RWPE1 (cell line): Measurements from ENCODE around the gene ANO4.

Experiments
- CTCF ChIA-PET: fragments of 350-600 bp; sonication (Branson Sonifier 250); formaldehyde crosslinking; extraction: SDS; loops from one replicate; lab custom pipeline; 2021; lab: Yijun Ruan, JAX
- POLR2A ChIA-PET: fragments of 400-600 bp; formaldehyde crosslinking; extraction: SDS; loops from one replicate; lab custom pipeline; 2020; ENCODE audit warnings: antibody characterized with exemption; ENCODE audit not compliant: low non-redundant PET; lab: Yijun Ruan, JAX
- DNase-seq: peaks from one replicate; pipeline ENCODE4 v3.0.0; 2012; ENCODE audit warnings: low spot score
- H3K27ac ChIP-seq: fragments of 450-650 bp; 2 replicates; pipeline ENCODE4 v1.5.1; 2017
- CTCF ChIP-seq: fragments of 450-650 bp; conservative IDR thresholded peaks from 2 replicates; pipeline ENCODE4 v1.5.1; 2017; ENCODE audit warnings: low read depth, mild to moderate bottlenecking

ANO4 gene

GRCh38 chr12:100823963-100824362 lies 29.4 kb downstream of the ANO4 start:
- CTCF ChIA-PET, result no interaction called here
- H3K27ac ChIP-seq, result no peak overlapping the region
- POLR2A ChIA-PET, result no interaction called here
- no peak for TF ChIP-seq CTCF
- DNase-seq, result peak; percentile 19

GRCh38 chr12:100824476-100824875 lies 29.9 kb downstream of the ANO4 start:
- no peak overlapping the region for H3K27ac ChIP-seq
- ChIA-PET POLR2A (no interaction called here), CTCF (no interaction called here)
- TF ChIP-seq CTCF, result no peak
- no peak for DNase-seq

DNA sequence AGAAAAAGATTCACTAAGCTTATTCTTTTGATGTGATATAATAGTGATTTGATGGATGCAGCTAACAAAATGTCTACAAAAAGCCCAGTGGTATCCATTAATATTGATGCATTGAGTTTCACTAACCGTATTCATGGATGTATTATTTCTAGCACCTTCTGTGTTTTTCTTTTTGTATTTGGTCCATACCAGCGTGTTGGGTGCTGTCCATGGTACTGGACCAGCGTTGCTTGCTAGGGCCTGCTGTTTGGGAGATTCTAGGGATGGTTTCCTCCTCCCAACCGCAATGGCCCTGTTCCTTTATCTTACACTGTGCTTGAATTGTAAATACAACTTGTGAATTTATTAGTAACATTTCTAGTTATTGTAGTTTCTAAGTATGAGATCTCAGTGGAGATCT lies 31.7 kb downstream of the ANO4 start:
- CTCF ChIA-PET, result interaction anchor here (0.6 kb wide), 1 partner anchor 319 kb away, joined by 3 read pairs; no protein-coding TSS in a partner anchor
- POLR2A ChIA-PET, result no interaction called here
- H3K27ac ChIP-seq, result no peak overlapping the region
- no peak for TF ChIP-seq CTCF
- peak; percentile 16 for DNase-seq

DNA sequence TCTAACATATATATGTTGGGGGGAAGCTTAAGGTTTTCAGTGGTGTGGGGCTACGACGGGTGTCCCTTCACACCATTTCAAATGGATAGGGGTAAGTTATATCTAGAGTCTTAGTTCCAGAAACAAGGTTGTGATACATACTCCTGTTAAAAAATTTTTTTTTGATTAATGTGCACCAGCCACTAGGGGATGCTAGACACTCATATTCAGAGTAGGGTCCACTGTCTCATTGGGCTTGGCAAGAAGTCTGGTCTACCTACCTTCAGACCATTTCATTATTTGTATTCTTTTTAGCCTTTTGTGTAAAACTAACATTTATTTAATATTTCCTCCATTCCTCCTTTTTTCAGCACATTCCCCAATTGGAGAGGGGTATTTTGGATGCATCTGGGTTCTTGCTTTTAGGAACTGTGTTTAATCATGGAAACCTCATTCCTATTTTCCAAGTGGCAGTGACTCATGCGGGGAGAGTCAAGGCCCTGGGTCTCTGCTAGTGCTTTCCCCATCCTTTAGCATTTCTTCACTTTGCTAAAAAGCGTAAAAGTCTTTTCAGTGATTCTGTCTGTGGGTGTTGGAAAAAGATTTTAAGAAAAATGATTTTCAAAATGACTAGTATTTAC lies 33.4 kb downstream of the ANO4 start:
- POLR2A ChIA-PET, result no interaction called here
- DNase-seq, result peak; percentile 41
- peak; percentile 61 for TF ChIP-seq CTCF
- CTCF ChIA-PET, result interaction anchor here (1.0 kb wide), 1 partner anchor 496 kb away, joined by 6 read pairs; no protein-coding TSS in a partner anchor
- no peak overlapping the region for H3K27ac ChIP-seq

DNA sequence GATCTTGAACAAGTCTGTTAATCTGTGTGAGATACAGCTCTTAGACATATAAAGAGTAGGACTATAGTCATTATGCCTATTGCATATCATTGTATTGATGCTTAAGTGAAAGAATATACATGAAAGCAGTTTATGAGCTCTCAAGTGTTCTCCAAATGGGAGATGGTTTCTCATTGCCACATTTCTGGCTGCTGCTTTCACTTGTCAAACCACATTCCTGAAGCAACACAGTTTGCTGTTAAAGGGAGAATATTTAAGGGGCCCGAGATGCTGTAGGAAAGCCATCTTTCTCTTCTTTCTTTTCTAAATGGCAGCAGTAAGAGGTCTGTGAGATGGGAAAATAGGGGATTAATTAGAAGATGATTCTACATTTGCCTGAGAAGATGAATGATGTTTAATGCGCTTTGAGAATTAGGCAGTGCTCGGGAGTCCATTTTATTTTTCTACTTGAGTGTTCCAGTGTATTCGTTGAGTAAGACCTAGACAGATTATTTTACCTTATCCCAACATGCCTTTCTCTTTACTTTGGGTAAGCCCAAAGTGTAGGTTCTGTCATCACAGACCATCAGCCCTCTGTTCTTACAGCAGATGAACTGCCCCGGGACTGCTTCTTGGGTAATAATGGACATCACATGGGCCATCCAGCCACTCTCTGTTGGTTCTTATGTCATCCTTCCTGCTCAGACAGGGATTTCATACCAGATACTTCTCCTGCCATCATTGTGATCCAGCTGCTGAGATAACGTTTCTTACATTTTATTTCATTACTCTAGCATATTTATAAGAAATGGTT lies 35.6 kb downstream of the ANO4 start:
- TF ChIP-seq CTCF, result no peak
- ChIA-PET POLR2A (no interaction called here), CTCF (no interaction called here)
- H3K27ac ChIP-seq, result no peak overlapping the region
- DNase-seq, result no peak

DNA sequence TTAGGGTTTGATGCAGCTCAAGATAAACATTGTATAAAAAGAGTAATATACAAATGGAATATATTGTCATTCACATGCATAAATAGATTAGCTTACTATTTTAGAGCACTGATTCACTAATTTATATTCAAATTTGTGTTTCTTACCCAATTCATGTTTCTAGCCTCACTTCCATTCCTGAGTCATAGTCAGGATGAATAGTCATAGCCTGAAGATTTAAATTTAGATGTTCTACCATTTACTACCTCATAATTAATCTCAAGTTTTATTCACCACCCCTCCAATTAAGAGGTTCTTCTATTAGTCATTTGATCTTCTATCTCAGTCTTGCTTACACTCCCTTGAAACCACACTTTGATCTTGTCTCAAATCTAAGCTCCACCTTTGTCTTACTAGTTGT lies 38.7 kb downstream of the ANO4 start:
- H3K27ac ChIP-seq, result no peak overlapping the region
- POLR2A ChIA-PET, result no interaction called here
- DNase-seq, result no peak
- TF ChIP-seq CTCF, result no peak
- CTCF ChIA-PET, result no interaction called here
